ENCODE data around the gene HEYL. TPM values are rescaled to one million over a fixed set of nuclear protein-coding genes. Genes with fewer than 3 reads are reported as not detected.

Gene HEYL
- total and polyA plus RNA-seq, 9 of the 15 experiments (the other 6 are each of a cell fraction or from before 2014, with no cell fraction given) = 0.13 to 0.89 (median 0.25) TPM

GRCh38 chr1:39575191-39576015, 64.0 kb downstream of the HEYL start (continued):
- TF ChIP-seq MAZ (CRISPR knock-in tag; conservative IDR thresholded peaks at IDR 0.05 in 1 of 2, IDR thresholded peaks at IDR 0.05 in 1 of 2) = peak; percentile 9 to 46; a peak in 1 of 4 replicates

- Histone ChIP-seq H2AFZ (ENCODE audit: low read depth, low read length) (no peak overlapping the region), H3K9me1 (ENCODE audit: control insufficient read depth, insufficient read depth, low read length) (peaks cover 16% of the 10 kb centered on the region), H3K9ac (ENCODE audit: insufficient read depth in 1 of 2, low read depth in 2 of 2, low read length in 2 of 2) (peak overlapping the region; percentile 92 to 95; a peak in 3 of 4 replicates), H3K9me3 (replicated peaks; ENCODE audit: control insufficient read depth, insufficient read depth, low read depth, low read length) (no peaks in the 10 kb centered on the region), H3K4me2 (ENCODE audit: insufficient read depth, low read length) (peak overlapping the region; percentile 90), H3K79me2 (ENCODE audit: control insufficient read depth, insufficient read depth, low read length) (peaks cover 70% of the 10 kb centered on the region), H3K27me3 (ENCODE audit: control insufficient read depth in 2 of 2, insufficient read depth in 2 of 2, low read length in 2 of 2) (no peaks in the 10 kb centered on the region), H3K27ac (ENCODE audit: extremely low read depth, low read depth, low read length) (peak overlapping the region; percentile 1; the same call in 1 of the 3 replicates), H3K36me3 (ENCODE audit: control insufficient read depth, insufficient read depth, low read length) (peaks cover 60% of the 10 kb centered on the region), H3K4me1 (replicated peaks in 1 of 2; ENCODE audit: control insufficient read depth in 2 of 2, insufficient read depth in 2 of 2, low read length in 2 of 2) (peaks cover 22 to 24% of the 10 kb centered on the region in 2 experiments; a peak in 4 of 5 replicates), H3K4me3 (peak overlapping the region; percentile 91), H4K20me1 (replicated peaks; ENCODE audit: control insufficient read depth, insufficient read depth, low read length) (peaks cover 50% of the 10 kb centered on the region)
- ChIA-PET CTCF (ENCODE audit: low intra/inter-chr PET ratio) (no interaction called here), POLR2A (interaction anchor here (0.5 to 5.4 kb wide), 17 partner anchors 9 to 471 kb away, joined by 3 to 82 read pairs (median 3); no protein-coding TSS in a partner anchor)
- 3% methylated on average over 5 of the region's 5 CpGs for WGBS (ENCODE audit: insufficient coverage, low coverage, missing lambda C conversion rate)
- TSS peak; percentile 32 for BruUV-seq (replicated peaks)
- peak in 2 of 4 experiments; percentile 17 to 37 for DNase-seq (ENCODE audit: extremely low read depth in 1 of 4, low spot score in 3 of 4)
- peak; percentile 37 for ATAC-seq
- in situ Hi-C loops (cut with MboI) = no loop called here
- FAIRE-seq = no peak
- intact Hi-C loops (cut with micrococcal nuclease) = no loop called here
- TF ChIP-seq PRMT5 (CRISPR knock-in tag; IDR thresholded peaks at IDR 0.05) (no peak), ZNF41 (CRISPR knock-in tag; conservative IDR thresholded peaks at IDR 0.05) (no peak), HBP1 (CRISPR knock-in tag; IDR thresholded peaks at IDR 0.05) (0 out of 2 replicates have a peak, but pooled peaks have one; percentile 3), TOE1 (IDR thresholded peaks at IDR 0.05; ENCODE audit: borderline replicate concordance) (0 out of 2 replicates have a peak, but pooled peaks have one; percentile 46), TOE1 (CRISPR knock-in tag; IDR thresholded peaks at IDR 0.05; ENCODE audit: borderline replicate concordance, low read depth) (no peak), FOS (IDR thresholded peaks at IDR 0.05; ENCODE audit: extremely low read depth, insufficient read length) (no peak), TFE3 (CRISPR knock-in tag; IDR thresholded peaks at IDR 0.05) (peak; percentile 54), FUS (optimal IDR thresholded peaks at IDR 0.05; ENCODE audit: low read depth, low read length) (no peak), TFAP4 (CRISPR knock-in tag; IDR thresholded peaks at IDR 0.05; ENCODE audit: borderline replicate concordance) (no peak), SIN3A (IDR thresholded peaks at IDR 0.05; ENCODE audit: borderline replicate concordance in 2 of 2, control insufficient read depth in 1 of 2, low read depth in 2 of 2, low read length in 2 of 2) (peak; percentile 51; a peak in 1 of 4 replicates), MYC (IDR thresholded peaks at IDR 0.05; ENCODE audit: low read depth, low read length) (no peak), MYC (CRISPR knock-in tag; IDR thresholded peaks at IDR 0.05; ENCODE audit: borderline replicate concordance, low read depth) (no peak), ZNF561 (CRISPR knock-in tag; conservative IDR thresholded peaks at IDR 0.05) (no peak), ZFPM2 (CRISPR knock-in tag; IDR thresholded peaks at IDR 0.05) (no peak), SMARCA4 (IDR thresholded peaks at IDR 0.05) (no peak)
Observed at GRCh38 chr1:39574646-39575045, 64.8 kb downstream of the HEYL start.

Data from K562 (cell line).